K562 (cell line): Measurements from ENCODE around the gene MYOZ2. TPM values are rescaled to one million over a fixed set of nuclear protein-coding genes. Genes with fewer than 3 reads are reported as not detected.

Experiments used
- ATAC-seq: fragments of 200-7000 bp; cut with Tn5 transposase; 3 replicates; pipeline ENCODE4 v1.9.1; 2020; ENCODE audit warnings: moderate library complexity
- BruUV-seq: library from RNA; stranded (reverse); fragments of 400-500 nt; replicated peaks from 2 replicates; lab custom pipeline; 2021; lab: Mats Ljungman, UMichigan
- CTCF ChIA-PET: fragments of 300-600 bp; formaldehyde crosslinking; extraction: SDS; loops from one replicate; lab custom pipeline; 2021; ENCODE audit warnings: low intra/inter-chr PET ratio; lab: Yijun Ruan, JAX
- POLR2A ChIA-PET: fragments of 300-600, 350-650 bp; sonication (Branson Sonifier 250); formaldehyde crosslinking; extraction: SDS; loops from one replicate; lab custom pipeline; 2021; ENCODE audit warnings: antibody characterized with exemption, inconsistent platforms; lab: Yijun Ruan, JAX
- DNase-seq, 4 experiments: peaks; one replicate each; pipeline versions ENCODE4 v3.0.0 to v3.0.0-alpha.2; 2011 to 2018; ENCODE audit warnings: low spot score in 3 of 4, mixed read lengths in 3 of 4; ENCODE audit errors: extremely low read depth in 1 of 4
- FAIRE-seq: peaks from 2 replicates; lab custom pipeline; 2011; peaks lifted over from hg19 to GRCh38; lab: Jason Lieb, UNC
- H2AFZ ChIP-seq: 2 replicates; pipeline ENCODE4 v1.6.0; 2011; ENCODE audit warnings: low read depth, low read length, control low read depth, inconsistent platforms
- H3K27ac ChIP-seq: fragments of 200-600 bp; 3 replicates; pipeline ENCODE4 v1.8.0; 2011; ENCODE audit warnings: low read depth, mild to moderate bottlenecking, control low read depth, inconsistent platforms, low read length, moderate library complexity, mixed read lengths; ENCODE audit errors: extremely low read depth
- H3K27me3 ChIP-seq, 2 experiments: fragments of 300-600 bp in 1 of 2; 2 replicates in 1 of 2; 3 replicates in 1 of 2; pipeline versions ENCODE4 v1.6.0 to v1.8.0; 2011; ENCODE audit warnings: inconsistent platforms in 2 of 2, low read length in 2 of 2, mild to moderate bottlenecking in 1 of 2, mixed read lengths in 1 of 2, moderate library complexity in 1 of 2; ENCODE audit not compliant: control insufficient read depth in 2 of 2, insufficient read depth in 2 of 2
- H3K36me3 ChIP-seq: fragments of 300-600 bp; 3 replicates; pipeline ENCODE4 v1.8.0; 2011; ENCODE audit warnings: mild to moderate bottlenecking, low read length, inconsistent platforms; ENCODE audit not compliant: control insufficient read depth, insufficient read depth
- H3K4me1 ChIP-seq, 2 experiments: fragments of 200-600 bp in 1 of 2; replicated peaks in 1 of 2; 2 replicates in 1 of 2; 3 replicates in 1 of 2; pipeline versions ENCODE4 v1.5.1 to v1.8.0; 2011; ENCODE audit warnings: inconsistent platforms in 2 of 2, low read length in 2 of 2, mild to moderate bottlenecking in 1 of 2, mixed read lengths in 1 of 2, moderate library complexity in 1 of 2; ENCODE audit not compliant: control insufficient read depth in 2 of 2, insufficient read depth in 2 of 2
- H3K4me2 ChIP-seq: 2 replicates; pipeline ENCODE4 v1.6.1; 2011; ENCODE audit warnings: low read length, control low read depth, inconsistent platforms, mixed read lengths; ENCODE audit not compliant: insufficient read depth
- H3K4me3 ChIP-seq: fragments of 200-600 bp; sonication (generic), shearing (Covaris generic); 2 replicates; pipeline ENCODE4 v1.5.1; 2016; ENCODE audit warnings: control low read depth, inconsistent platforms
- H3K79me2 ChIP-seq: fragments of 200-600 bp; 3 replicates; pipeline ENCODE4 v1.8.0; 2011; ENCODE audit warnings: low read length, inconsistent platforms; ENCODE audit not compliant: control insufficient read depth, insufficient read depth
- H3K9ac ChIP-seq, 2 experiments: 2 replicates each; pipeline versions ENCODE4 v1.6.0 to v1.6.1; 2011; ENCODE audit warnings: low read depth in 2 of 2, low read length in 2 of 2, control low read depth in 1 of 2, inconsistent platforms in 1 of 2, mild to moderate bottlenecking in 1 of 2, mixed read lengths in 1 of 2; ENCODE audit not compliant: insufficient read depth in 1 of 2
- H3K9me1 ChIP-seq: one replicate; pipeline ENCODE4 v1.6.0; 2011; ENCODE audit warnings: inconsistent platforms, mild to moderate bottlenecking, low read length, moderate library complexity; ENCODE audit not compliant: control insufficient read depth, insufficient read depth
- H3K9me3 ChIP-seq: replicated peaks from 2 replicates; pipeline ENCODE4 v1.5.1; 2011; ENCODE audit warnings: low read depth, low read length, inconsistent platforms; ENCODE audit not compliant: control insufficient read depth, insufficient read depth
- H4K20me1 ChIP-seq: replicated peaks from 2 replicates; pipeline ENCODE4 v1.6.1; 2011; ENCODE audit warnings: low read length, inconsistent platforms, mixed read lengths; ENCODE audit not compliant: control insufficient read depth, insufficient read depth
- HDAC8 ChIP-seq: fragments of 450-650 bp; IDR thresholded peaks from 2 replicates; pipeline ENCODE4 v1.6.1; 2016; ENCODE audit warnings: mild to moderate bottlenecking, missing genetic modification characterization, moderate library complexity, missing compliant biosample characterization
- KAT2B ChIP-seq: IDR thresholded peaks from one replicate; pipeline ENCODE4 v1.6.1; 2012; ENCODE audit warnings: low read depth, mild to moderate bottlenecking, control low read depth, inconsistent platforms, low read length, moderate library complexity
- NFRKB ChIP-seq: fragments of 450-650 bp; IDR thresholded peaks from 2 replicates; pipeline ENCODE4 v1.6.1; 2016; ENCODE audit warnings: low read depth
- POLR2B ChIP-seq: fragments of 450-650 bp; IDR thresholded peaks from 2 replicates; pipeline ENCODE4 v1.6.1; 2018; ENCODE audit warnings: low read depth; ENCODE audit not compliant: partially characterized antibody
- RREB1 ChIP-seq: fragments of 250-450 bp; sonication (Bioruptor Pico); IDR thresholded peaks from 2 replicates; pipeline ENCODE4 v1.4.0; 2020
- SMARCB1 ChIP-seq: IDR thresholded peaks from 2 replicates; pipeline ENCODE4 v1.6.1; 2011; ENCODE audit warnings: improper control_type of control experiment, low read depth; ENCODE audit not compliant: insufficient read length
- TAF7 ChIP-seq: fragments of 450-650 bp; IDR thresholded peaks from 2 replicates; pipeline ENCODE4 v1.6.1; 2016; ENCODE audit warnings: missing genetic modification characterization, missing compliant biosample characterization
- ZBTB1 ChIP-seq: sonication (generic); formaldehyde crosslinking; IDR thresholded peaks from 2 replicates; pipeline ENCODE4 v1.8.1; 2023; ENCODE audit warnings: missing genetic modification reagents, low read depth, mild to moderate bottlenecking, borderline replicate concordance
- ZBTB17 ChIP-seq: fragments of 450-650 bp; formaldehyde crosslinking; IDR thresholded peaks from 2 replicates; pipeline ENCODE4 v1.4.0; 2020; ENCODE audit warnings: mild to moderate bottlenecking
- ZBTB9 ChIP-seq: fragments of 450-650 bp; formaldehyde crosslinking; IDR thresholded peaks from 2 replicates; pipeline ENCODE4 v1.4.0; 2020; ENCODE audit warnings: mild to moderate bottlenecking, moderate library complexity
- ZNF133 ChIP-seq: fragments of 250-450 bp; sonication (Bioruptor Pico); IDR thresholded peaks from 2 replicates; pipeline ENCODE4 v1.4.0; 2020; ENCODE audit warnings: mild to moderate bottlenecking
- WGBS: fragments of 100-300 bp; shearing (Covaris generic); methylation state at CpG from one replicate; pipeline ENCODE4 v1.1.6; 2016; ENCODE audit warnings: low coverage, mixed read lengths; ENCODE audit not compliant: insufficient coverage; ENCODE audit errors: missing lambda C conversion rate; 5-methylcytosine and 5-hydroxymethylcytosine counted together
- in situ Hi-C: fragments of 300-500 bp; cut with MboI; formaldehyde crosslinking; loops from 4 replicates; pipeline ENCODE4 v1.15.0; 2018; ENCODE audit warnings: inconsistent platforms, mixed read lengths
- intact Hi-C: fragments of 100-400 bp; cut with micrococcal nuclease; formaldehyde crosslinking; loops from 2 replicates; pipeline ENCODE4 v1.14.2; 2022
- polyA plus RNA-seq, 8 experiments: library from polyadenylated mRNA; depleted of rRNA in 4 of 8; stranded (reverse) in 5 of 8; unstranded in 3 of 8; fragments of >200 nt; fragmentation: Nextera tagmentation in 2 of 8; fragmentation: Illumina TruSeq in 1 of 8; extraction: Ambion mirVana in 2 of 8; extraction: Trizol in 1 of 8; gene quantifications; 2 replicates each; pipeline versions ENCODE4 v1.2.1 to v1.2.3, GENCODE V29; 2011 to 2014; ENCODE audit warnings: inconsistent platforms in 1 of 8, missing spikeins in 1 of 8
- total RNA-seq, 7 experiments: library from RNA; depleted of rRNA in 6 of 7; stranded (reverse); fragments of >200 nt in 6 of 7; fragmentation: Illumina TruSeq in 2 of 7; extraction: Trizol in 2 of 7; gene quantifications; 2 replicates each; pipeline versions ENCODE4 v1.2.1 to v1.2.3, GENCODE V29; 2011 to 2021; ENCODE audit warnings: low replicate concordance in 1 of 7
- TF ChIP-seq, protein P1 (sequence below): sonication (generic); formaldehyde crosslinking; IDR thresholded peaks from 2 replicates; pipeline ENCODE4 v1.8.0; 2022; ENCODE audit warnings: mild to moderate bottlenecking, missing genetic modification reagents

MYOZ2 gene
- total and polyA plus RNA-seq, 9 of the 15 experiments (the other 6 are each of a cell fraction or from before 2014, with no cell fraction given) = not detected

GRCh38 chr4:119212234-119212963, 76.8 kb downstream of the MYOZ2 start, which contains the start of gene USP53:
USP53 (plus strand) TSS chr4:119212713; CDS start chr4:119239760, 27,047 bp downstream.
- H3K36me3 ChIP-seq = no peaks in the 10 kb centered on the region; the same call in 2 of the 3 replicates
- DNase-seq (peak; percentile 97 to 98 (median 97)), ATAC-seq (peak; percentile 95), FAIRE-seq (peak; percentile 92)
- ChIA-PET POLR2A (interaction anchor here (0.6 to 2.2 kb wide), 9 partner anchors 9 to 368 kb away, joined by 3 to 13 read pairs (median 4); a partner anchor contains a TSS), CTCF (no interaction called here)
- BruUV-seq = no TSS peak
- peak within 1 kb of the TSS; percentile 87 for H3K27ac ChIP-seq
- no peaks in the 10 kb centered on the region for H4K20me1 ChIP-seq
- under 1% methylated on average over 35 of the region's 55 CpGs for WGBS
- peaks cover 4 to 8% of the 10 kb centered on the region in 2 experiments; a peak in 4 of 5 replicates for H3K4me1 ChIP-seq
- H2AFZ ChIP-seq = peak within 1 kb of the TSS; percentile 96
- H3K79me2 ChIP-seq = peaks cover 22% of the 10 kb centered on the region
- H3K9ac ChIP-seq = peak within 1 kb of the TSS; percentile 96
- intact Hi-C loops (loop anchor here (1.0 to 5.0 kb wide), 3 partner anchors 74 to 240 kb away; no protein-coding TSS in a partner anchor), in situ Hi-C loops (no loop called here)
- H3K4me3 ChIP-seq = peak within 1 kb of the TSS; percentile 72
- no peaks in the 10 kb centered on the region for H3K9me1 ChIP-seq
- peak within 1 kb of the TSS; percentile 95 for H3K4me2 ChIP-seq
- H3K27me3 ChIP-seq = no peaks in the 10 kb centered on the region
- H3K9me3 ChIP-seq = no peaks in the 10 kb centered on the region
- TF ChIP-seq POLR2B (peak; percentile 93), HDAC8 (tag) (no peak), SMARCB1 (no peak), ZBTB17 (CRISPR knock-in tag) (0 out of 2 replicates have a peak, but pooled peaks have one; percentile 44), ZBTB1 (CRISPR knock-in tag) (0 out of 2 replicates have a peak, but pooled peaks have one; percentile 13), RREB1 (peak; percentile 24; the same call in 1 of the 2 replicates), ZBTB9 (CRISPR knock-in tag) (peak; percentile 33; the same call in 1 of the 2 replicates), TAF7 (tag) (peak; percentile 82), KAT2B (no peak), NFRKB (peak; percentile 65; the same call in 1 of the 2 replicates), ZNF133 (CRISPR knock-in tag) (no peak)
- TF ChIP-seq, protein P1, sequence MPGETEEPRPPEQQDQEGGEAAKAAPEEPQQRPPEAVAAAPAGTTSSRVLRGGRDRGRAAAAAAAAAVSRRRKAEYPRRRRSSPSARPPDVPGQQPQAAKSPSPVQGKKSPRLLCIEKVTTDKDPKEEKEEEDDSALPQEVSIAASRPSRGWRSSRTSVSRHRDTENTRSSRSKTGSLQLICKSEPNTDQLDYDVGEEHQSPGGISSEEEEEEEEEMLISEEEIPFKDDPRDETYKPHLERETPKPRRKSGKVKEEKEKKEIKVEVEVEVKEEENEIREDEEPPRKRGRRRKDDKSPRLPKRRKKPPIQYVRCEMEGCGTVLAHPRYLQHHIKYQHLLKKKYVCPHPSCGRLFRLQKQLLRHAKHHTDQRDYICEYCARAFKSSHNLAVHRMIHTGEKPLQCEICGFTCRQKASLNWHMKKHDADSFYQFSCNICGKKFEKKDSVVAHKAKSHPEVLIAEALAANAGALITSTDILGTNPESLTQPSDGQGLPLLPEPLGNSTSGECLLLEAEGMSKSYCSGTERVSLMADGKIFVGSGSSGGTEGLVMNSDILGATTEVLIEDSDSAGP (CRISPR knock-in tag) = no peak
